GM12801 (cell line): ENCODE measurements around the gene SCIMP.

ENCODE experiments used
- TF ChIP-seq, protein P1 (sequence below): IDR thresholded peaks from one replicate; pipeline ENCODE4 v1.5.1; 2011; ENCODE audit warnings: control low read depth; ENCODE audit not compliant: insufficient read length; ENCODE audit errors: extremely low read depth

Gene SCIMP

DNA sequence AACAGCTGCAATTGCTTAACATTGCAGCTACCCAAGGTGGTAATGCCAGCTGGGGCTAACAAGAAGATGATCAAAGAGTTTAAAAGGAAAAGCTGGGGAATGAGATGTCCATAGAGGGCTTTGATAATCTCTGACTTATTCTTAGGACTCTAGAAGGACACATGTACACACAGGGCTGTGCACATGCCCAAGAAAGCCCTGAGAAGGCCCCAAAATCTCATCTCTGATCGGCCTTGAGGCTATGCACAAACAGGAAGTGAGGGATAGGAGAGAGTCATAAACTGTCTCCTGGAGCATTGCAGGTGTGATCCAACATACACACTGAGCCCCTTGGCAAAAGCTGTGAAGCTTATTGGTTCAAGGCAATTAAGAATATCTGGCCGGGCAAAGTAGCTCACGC is 30.2 kb upstream of the SCIMP start:
- TF ChIP-seq, protein P1, sequence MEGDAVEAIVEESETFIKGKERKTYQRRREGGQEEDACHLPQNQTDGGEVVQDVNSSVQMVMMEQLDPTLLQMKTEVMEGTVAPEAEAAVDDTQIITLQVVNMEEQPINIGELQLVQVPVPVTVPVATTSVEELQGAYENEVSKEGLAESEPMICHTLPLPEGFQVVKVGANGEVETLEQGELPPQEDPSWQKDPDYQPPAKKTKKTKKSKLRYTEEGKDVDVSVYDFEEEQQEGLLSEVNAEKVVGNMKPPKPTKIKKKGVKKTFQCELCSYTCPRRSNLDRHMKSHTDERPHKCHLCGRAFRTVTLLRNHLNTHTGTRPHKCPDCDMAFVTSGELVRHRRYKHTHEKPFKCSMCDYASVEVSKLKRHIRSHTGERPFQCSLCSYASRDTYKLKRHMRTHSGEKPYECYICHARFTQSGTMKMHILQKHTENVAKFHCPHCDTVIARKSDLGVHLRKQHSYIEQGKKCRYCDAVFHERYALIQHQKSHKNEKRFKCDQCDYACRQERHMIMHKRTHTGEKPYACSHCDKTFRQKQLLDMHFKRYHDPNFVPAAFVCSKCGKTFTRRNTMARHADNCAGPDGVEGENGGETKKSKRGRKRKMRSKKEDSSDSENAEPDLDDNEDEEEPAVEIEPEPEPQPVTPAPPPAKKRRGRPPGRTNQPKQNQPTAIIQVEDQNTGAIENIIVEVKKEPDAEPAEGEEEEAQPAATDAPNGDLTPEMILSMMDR, result no peak

DNA sequence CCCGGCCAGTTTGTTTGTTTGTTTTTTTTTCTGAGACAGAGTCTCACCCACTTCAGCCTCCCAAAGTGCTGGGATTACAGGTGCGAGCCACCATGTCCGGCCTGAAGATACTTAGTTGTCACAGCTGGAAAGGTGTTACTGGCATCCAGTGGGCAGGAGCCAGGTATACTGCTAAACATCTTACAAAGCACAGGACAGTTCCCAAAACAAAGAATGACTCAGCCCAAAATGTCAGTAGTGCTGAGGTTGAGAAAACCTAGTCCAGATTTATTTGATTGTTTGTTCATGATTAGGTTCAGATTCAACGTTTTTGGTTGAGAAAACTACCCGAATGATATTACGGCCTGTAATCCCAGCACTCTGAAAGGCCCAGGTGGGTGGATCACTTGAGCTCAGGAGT is 28.8 kb upstream of the SCIMP start:
- TF ChIP-seq, protein P1, result no peak

GRCh38 chr17:5262416-5262991 is 27.8 kb upstream of the SCIMP start:
- TF ChIP-seq, protein P1, result no peak

GRCh38 chr17:5260542-5260941 is 25.9 kb upstream of the SCIMP start:
- TF ChIP-seq, protein P1, result no peak

DNA sequence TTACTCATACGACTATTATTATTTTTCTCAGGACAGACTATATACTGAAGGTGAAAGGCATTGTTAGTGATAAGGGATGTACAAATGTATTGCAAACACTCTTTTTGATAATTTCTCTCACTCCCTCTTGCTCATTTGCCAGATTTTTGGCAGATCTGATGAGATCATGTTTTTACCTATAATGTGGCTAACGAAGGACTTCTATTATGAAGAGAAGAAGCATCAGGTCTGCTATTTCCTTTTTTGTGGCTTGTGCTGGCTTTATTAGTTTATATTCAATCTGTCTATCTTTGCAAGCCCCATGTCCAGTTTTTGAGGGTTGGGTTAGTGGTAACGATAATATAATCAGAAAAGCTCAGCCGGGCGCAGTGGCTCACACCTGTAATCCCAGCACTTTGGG is 22.5 kb upstream of the SCIMP start:
- TF ChIP-seq, protein P1, result no peak

DNA sequence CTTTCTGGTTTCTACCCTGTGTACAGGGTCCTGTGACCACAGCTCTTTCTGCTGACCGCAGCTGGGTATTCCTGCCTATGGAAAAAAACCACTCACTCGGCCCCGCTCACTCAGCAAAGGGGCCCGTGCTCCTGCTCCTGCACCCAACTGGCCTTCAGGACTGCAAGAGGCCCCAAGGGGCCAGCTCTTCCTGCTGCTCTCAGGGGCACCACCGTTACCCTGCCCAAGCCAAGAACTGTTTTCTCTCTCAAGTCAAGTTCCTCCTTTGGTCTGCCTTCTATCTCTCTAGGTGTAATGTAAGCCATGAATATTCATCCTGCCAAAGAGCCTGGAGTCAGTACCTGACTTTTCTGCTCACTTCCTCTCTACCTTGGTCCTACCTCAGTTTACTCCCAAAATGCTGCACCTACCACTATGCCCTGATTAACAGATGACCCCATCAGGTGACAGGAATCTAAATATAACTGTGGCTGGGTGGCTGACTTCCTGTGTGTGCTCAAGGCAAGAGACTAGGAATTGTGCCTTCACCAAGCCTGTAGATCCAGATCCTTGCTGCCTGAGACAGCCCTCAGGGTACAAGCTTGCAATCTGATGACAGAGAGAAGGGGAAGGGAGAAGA is 20.4 kb upstream of the SCIMP start:
- TF ChIP-seq, protein P1, result no peak

- TF ChIP-seq, protein P1, result no peak
Measured at GRCh38 chr17:5254414-5254813, 19.8 kb upstream of the SCIMP start.
